Measurements from ENCODE around the gene C5.

Gene C5

GRCh38 chr9:120922404-120923195 is 127.5 kb downstream of the C5 start:
- DNase-seq: no peak

GRCh38 chr9:120921661-120922181 is 128.4 kb downstream of the C5 start:
- no peak for DNase-seq

- DNase-seq: no peak
Measured at GRCh38 chr9:120920806-120921178, 129.3 kb downstream of the C5 start.

- no peak for DNase-seq
Measured at GRCh38 chr9:120919843-120920805, 130.0 kb downstream of the C5 start.

- DNase-seq: no peak
Measured at GRCh38 chr9:120918931-120919842, 130.9 kb downstream of the C5 start.

GRCh38 chr9:120917929-120918762 is 131.9 kb downstream of the C5 start:
- no peak for DNase-seq

GRCh38 chr9:120916991-120917880 is 132.8 kb downstream of the C5 start:
- no peak for DNase-seq

- no peak for DNase-seq
Measured at GRCh38 chr9:120916588-120916987, 133.5 kb downstream of the C5 start.

GRCh38 chr9:120915854-120916470 is 134.1 kb downstream of the C5 start:
- peak; percentile 39 for DNase-seq

- DNase-seq: no peak
Measured at GRCh38 chr9:120914953-120915352, 135.1 kb downstream of the C5 start.

GRCh38 chr9:120914396-120914795 is 135.7 kb downstream of the C5 start:
- no peak for DNase-seq

GRCh38 chr9:120913647-120914264 is 136.3 kb downstream of the C5 start:
- DNase-seq: no peak

- DNase-seq: no peak
Measured at GRCh38 chr9:120912958-120913646, 137.0 kb downstream of the C5 start.

- no peak for DNase-seq
Measured at GRCh38 chr9:120911295-120911837, 138.7 kb downstream of the C5 start.

- no peak for DNase-seq
Measured at GRCh38 chr9:120910643-120911042, 139.4 kb downstream of the C5 start.

- DNase-seq: peak; percentile 59
Measured at GRCh38 chr9:120909904-120910303, 140.2 kb downstream of the C5 start.

GRCh38 chr9:120905315-120906164 is 144.5 kb downstream of the C5 start:
- DNase-seq: peak; percentile 70

- no peak for DNase-seq
Measured at GRCh38 chr9:120904978-120905301, 145.1 kb downstream of the C5 start.

Measured in activated gamma-delta T cell treated with Interleukin-2 at 50 U/mL for 16 hours (primary cell).